RWPE2 (cell line): ENCODE measurements around the gene ENO3.

ENCODE experiments used
- ATAC-seq: fragments of 200-7000 bp; cut with Tn5 transposase; 3 replicates; pipeline ENCODE4 v1.9.1; 2021; ENCODE audit warnings: low read depth
- DNase-seq: peaks from one replicate; pipeline ENCODE4 v3.0.0-alpha.2; 2020; ENCODE audit warnings: low spot score
- H3K27ac ChIP-seq: fragments of 450-650 bp; 2 replicates; pipeline ENCODE4 v1.5.1; 2017; ENCODE audit warnings: mild to moderate bottlenecking; ENCODE audit not compliant: poor library complexity, severe bottlenecking
- H3K27me3 ChIP-seq: fragments of 250-450 bp; sonication (Bioruptor Pico); 2 replicates; pipeline ENCODE4 v1.5.1; 2021; ENCODE audit warnings: mild to moderate bottlenecking, moderate library complexity; ENCODE audit not compliant: insufficient read depth, poor library complexity, severe bottlenecking
- H3K36me3 ChIP-seq: fragments of 250-450 bp; sonication (Bioruptor Pico); 2 replicates; pipeline ENCODE4 v1.5.1; 2020; ENCODE audit warnings: low read depth, mild to moderate bottlenecking, moderate library complexity
- H3K4me1 ChIP-seq: fragments of 250-450 bp; sonication (Bioruptor Pico); 2 replicates; pipeline ENCODE4 v1.5.1; 2021; ENCODE audit warnings: mild to moderate bottlenecking, moderate library complexity; ENCODE audit not compliant: insufficient read depth, poor library complexity, severe bottlenecking
- H3K4me3 ChIP-seq: fragments of 250-450 bp; sonication (Bioruptor Pico); 2 replicates; pipeline ENCODE4 v1.5.1; 2021; ENCODE audit warnings: mild to moderate bottlenecking, moderate library complexity; ENCODE audit not compliant: severe bottlenecking
- H3K9me3 ChIP-seq: fragments of 250-450 bp; sonication (Bioruptor Pico); 2 replicates; pipeline ENCODE4 v1.5.1; 2021; ENCODE audit warnings: mild to moderate bottlenecking, moderate library complexity; ENCODE audit not compliant: severe bottlenecking
- CTCF ChIP-seq: fragments of 450-650 bp; IDR thresholded peaks from one replicate; pipeline ENCODE4 v1.5.1; 2017; ENCODE audit warnings: mild to moderate bottlenecking, moderate library complexity; ENCODE audit not compliant: poor library complexity, severe bottlenecking

The ENO3 gene

GRCh38 chr17:4937553-4937952, 13.4 kb upstream of the ENO3 start:
- Histone ChIP-seq H3K36me3 (peaks cover 30% of the 10 kb centered on the region), H3K27ac (no peak overlapping the region), H3K27me3 (no peaks in the 10 kb centered on the region), H3K9me3 (no peaks in the 10 kb centered on the region), H3K4me1 (peaks cover 3% of the 10 kb centered on the region), H3K4me3 (no peak overlapping the region)
- DNase-seq = no peak
- no peak for TF ChIP-seq CTCF
- no peak for ATAC-seq

- DNase-seq = no peak
These were observed 12.8 kb upstream of the ENO3 start for GRCh38 chr17:4938069-4938491.

GRCh38 chr17:4938688-4939545, 12.0 kb upstream of the ENO3 start:
- H3K36me3 ChIP-seq = peaks cover 41% of the 10 kb centered on the region
- H3K4me1 ChIP-seq = peaks cover 7% of the 10 kb centered on the region
- ATAC-seq (no peak), DNase-seq (no peak)
- no peak for TF ChIP-seq CTCF
- no peaks in the 10 kb centered on the region for H3K9me3 ChIP-seq
- peak overlapping the region; percentile 63 for H3K4me3 ChIP-seq
- no peaks in the 10 kb centered on the region for H3K27me3 ChIP-seq
- H3K27ac ChIP-seq = peak overlapping the region; percentile 99

More at GRCh38 chr17:4938069-4938491, 12.8 kb upstream of the ENO3 start:
- H3K36me3 ChIP-seq = peaks cover 33% of the 10 kb centered on the region
- TF ChIP-seq CTCF = no peak
- no peak overlapping the region for H3K4me3 ChIP-seq
- no peak overlapping the region for H3K27ac ChIP-seq
- ATAC-seq = no peak
- H3K27me3 ChIP-seq = no peaks in the 10 kb centered on the region
- H3K4me1 ChIP-seq = peaks cover 3% of the 10 kb centered on the region
- no peaks in the 10 kb centered on the region for H3K9me3 ChIP-seq

GRCh38 chr17:4939546-4939795, 11.4 kb upstream of the ENO3 start:
- Histone ChIP-seq H3K4me3 (peak overlapping the region; percentile 63), H3K27ac (peak overlapping the region; percentile 99), H3K36me3 (peaks cover 44% of the 10 kb centered on the region), H3K9me3 (no peaks in the 10 kb centered on the region), H3K4me1 (peaks cover 12% of the 10 kb centered on the region), H3K27me3 (no peaks in the 10 kb centered on the region)
- no peak for TF ChIP-seq CTCF
- ATAC-seq = no peak; the same call in 2 of the 3 replicates
- no peak for DNase-seq
